ENCODE data around the gene ADAP1. TPM values are rescaled to one million over a fixed set of nuclear protein-coding genes. Genes with fewer than 3 reads are reported as not detected.

Gene ADAP1
- total and polyA plus RNA-seq, 2 of the 13 experiments (the other 11 are each of a cell fraction or from before 2014, with no cell fraction given): 10.5 to 24.6 TPM

GRCh38 chr7:983616-984071, 29.2 kb upstream of the ADAP1 start (continued):
- no peak for TF ChIP-seq CTCF (CRISPR knock-in tag; IDR thresholded peaks at IDR 0.05)
- no peak for TF ChIP-seq THYN1 (CRISPR knock-in tag; IDR thresholded peaks at IDR 0.05; ENCODE audit: borderline replicate concordance, low read depth)
- 0 out of 2 replicates have a peak, but pooled peaks have one; percentile 16 for TF ChIP-seq BORCS8-MEF2B (CRISPR knock-in tag; IDR thresholded peaks at IDR 0.05)
- TF ChIP-seq GTF3A (CRISPR knock-in tag; conservative IDR thresholded peaks at IDR 0.05): no peak
- no peak for TF ChIP-seq SMAD1 (CRISPR knock-in tag; IDR thresholded peaks at IDR 0.05; ENCODE audit: borderline replicate concordance, low read depth)
- no peak for TF ChIP-seq ZNF713 (CRISPR knock-in tag; IDR thresholded peaks at IDR 0.05)
- peak; percentile 91 for TF ChIP-seq AGO2 (optimal IDR thresholded peaks at IDR 0.05; ENCODE audit: low read depth, low read length)
- no peak for TF ChIP-seq ZBTB40 (IDR thresholded peaks at IDR 0.05)
- no peak for TF ChIP-seq ZBTB40 (CRISPR knock-in tag; IDR thresholded peaks at IDR 0.05)
- TF ChIP-seq SRF (IDR thresholded peaks at IDR 0.05; ENCODE audit: low read depth, low read length): no peak
- no peak for TF ChIP-seq ZNF609 (CRISPR knock-in tag; IDR thresholded peaks at IDR 0.05; ENCODE audit: borderline replicate concordance)
- 0 out of 2 replicates have a peak, but pooled peaks have one; percentile 5 for TF ChIP-seq SMAD3 (CRISPR knock-in tag; IDR thresholded peaks at IDR 0.05)
- no peak for TF ChIP-seq NFATC3 (CRISPR knock-in tag; IDR thresholded peaks at IDR 0.05)
- TF ChIP-seq ZNF121 (CRISPR knock-in tag; IDR thresholded peaks at IDR 0.05): peak; percentile 38; the same call in 1 of the 2 replicates
- no peak for TF ChIP-seq TARDBP (CRISPR knock-in tag; IDR thresholded peaks at IDR 0.05)
